ENCODE data around the gene SLC66A1.

GRCh38 chr1:19368964-19369363, 56.8 kb downstream of the SLC66A1 start:
- TF ChIP-seq CTCF (IDR thresholded peaks at IDR 0.05) (no peak), EP300 (IDR thresholded peaks at IDR 0.05; ENCODE audit: low read depth) (no peak)
